ENCODE measurements around the gene ALPL. TPM values are rescaled to one million over a fixed set of nuclear protein-coding genes. Genes with fewer than 3 reads are reported as not detected.
"Not testable (repeated sequence)": the region's sequence is repeated elsewhere in the genome, so short reads cannot be mapped to it uniquely, and the experiment has no call there.

Gene ALPL
- total RNA-seq, 2 experiments from 2014 or later, result not detected

DNA sequence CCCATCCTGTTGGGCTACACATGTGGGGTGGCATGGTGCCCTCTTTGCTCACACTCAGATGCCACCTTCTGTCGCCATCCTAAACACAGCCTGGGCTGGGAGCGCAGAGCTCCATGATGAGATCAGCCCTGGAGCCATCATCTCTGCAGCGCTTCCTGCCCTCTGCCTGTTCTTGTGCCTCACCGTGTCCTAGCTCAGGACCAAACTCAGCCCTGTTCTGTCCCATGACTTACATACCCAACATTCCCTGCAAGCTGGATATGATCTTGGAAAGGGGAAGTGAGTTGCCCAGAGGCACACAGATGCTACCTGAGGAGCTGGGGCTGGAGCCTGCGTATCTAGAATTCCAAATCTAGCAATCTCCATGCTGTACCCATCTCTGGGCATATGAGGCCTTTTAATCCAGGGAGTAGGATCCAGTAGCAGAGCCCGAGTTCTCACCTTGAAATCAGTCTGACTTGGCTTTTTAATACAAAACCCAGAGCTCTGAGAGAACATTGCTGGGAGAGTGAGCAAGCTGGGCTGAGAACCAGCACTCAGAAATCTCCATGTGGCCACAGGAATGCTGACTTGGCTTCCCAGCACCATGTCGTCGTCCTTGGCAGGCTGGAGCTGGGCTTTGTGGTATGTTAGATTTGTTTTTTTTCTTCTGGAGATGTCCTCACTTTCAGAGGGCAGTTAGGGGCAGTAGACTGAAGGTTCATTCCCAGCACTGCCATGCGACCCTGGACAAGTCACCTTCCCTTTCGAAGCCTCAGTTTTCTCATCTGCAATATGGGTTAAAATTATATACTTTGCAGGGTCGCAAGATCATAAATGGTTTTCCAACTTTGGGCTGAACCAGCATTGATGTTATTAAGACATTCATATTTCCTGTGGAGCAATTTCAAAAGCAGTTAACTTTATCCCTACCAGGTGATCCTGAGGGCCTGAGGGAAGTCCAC lies 2.6 kb downstream of the ALPL start:
- H3K9me3 Mint-ChIP-seq, result no peaks in the 10 kb centered on the region
- no peak overlapping the region for H3K27ac Mint-ChIP-seq
- DNase-seq (no peak), ATAC-seq (ENCODE audit: low read depth) (no peak)
- H3K36me3 Mint-ChIP-seq, result no peaks in the 10 kb centered on the region
- POLR2A ChIA-PET, result interaction anchor here (1.2 kb wide), 1 partner anchor 23 kb away, joined by 3 read pairs; no protein-coding TSS in a partner anchor
- peaks cover 2% of the 10 kb centered on the region for H3K4me1 Mint-ChIP-seq
- H3K27me3 Mint-ChIP-seq, result peaks cover 43% of the 10 kb centered on the region
- H3K4me3 Mint-ChIP-seq, result no peak overlapping the region

DNA sequence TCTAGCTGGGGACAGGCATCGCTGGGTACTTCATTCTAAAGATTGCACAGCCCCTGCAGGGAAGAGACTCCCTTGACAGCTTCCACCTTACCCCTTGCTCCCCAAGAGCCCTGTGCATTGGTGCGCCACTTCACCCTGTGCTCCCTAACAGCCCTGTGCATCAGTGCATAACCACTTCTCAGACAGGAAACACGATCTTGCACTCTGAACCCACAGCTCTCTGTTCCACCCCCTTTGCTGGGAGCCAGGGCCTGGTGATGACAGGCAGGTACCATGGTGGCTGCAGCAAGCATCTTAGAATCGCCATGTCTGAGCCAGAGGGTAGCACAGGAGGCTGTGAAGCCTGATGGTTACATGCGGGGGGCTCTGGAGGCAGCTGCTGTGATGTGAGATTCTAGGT lies 5.0 kb downstream of the ALPL start:
- no peak overlapping the region for H3K4me3 Mint-ChIP-seq
- ATAC-seq (ENCODE audit: low read depth) (no peak), DNase-seq (no peak)
- POLR2A ChIA-PET, result no interaction called here
- peaks cover 27% of the 10 kb centered on the region for H3K27me3 Mint-ChIP-seq
- H3K9me3 Mint-ChIP-seq, result no peaks in the 10 kb centered on the region
- no peak overlapping the region for H3K27ac Mint-ChIP-seq
- no peaks in the 10 kb centered on the region for H3K4me1 Mint-ChIP-seq
- H3K36me3 Mint-ChIP-seq, result no peaks in the 10 kb centered on the region

DNA sequence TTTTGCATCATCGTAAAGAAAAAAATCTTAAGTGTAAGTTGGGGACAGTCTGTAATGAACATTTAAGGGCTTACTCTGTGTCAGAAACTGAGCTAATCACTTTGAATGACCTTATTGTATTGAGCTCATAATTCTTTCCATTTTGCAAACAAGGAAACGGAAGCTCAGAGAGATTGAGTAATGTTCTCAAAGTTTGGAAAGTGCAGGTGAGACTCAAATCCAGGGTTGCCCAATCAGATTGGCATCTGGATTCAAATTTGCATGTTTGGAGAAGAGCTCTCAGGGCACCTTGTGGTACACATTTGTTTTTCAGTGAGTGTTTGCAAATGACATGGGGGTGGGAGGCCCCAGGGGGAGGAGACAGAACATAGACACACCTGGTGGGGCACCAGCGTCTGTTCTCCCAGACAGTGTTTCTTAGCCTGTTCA lies 8.0 kb downstream of the ALPL start:
- ATAC-seq (ENCODE audit: low read depth) (no peak), DNase-seq (no peak)
- H3K4me1 Mint-ChIP-seq, result no peaks in the 10 kb centered on the region
- no peak overlapping the region for H3K4me3 Mint-ChIP-seq
- no peaks in the 10 kb centered on the region for H3K36me3 Mint-ChIP-seq
- no peaks in the 10 kb centered on the region for H3K9me3 Mint-ChIP-seq
- POLR2A ChIA-PET, result no interaction called here
- peaks cover 6% of the 10 kb centered on the region for H3K27me3 Mint-ChIP-seq
- no peak overlapping the region for H3K27ac Mint-ChIP-seq

DNA sequence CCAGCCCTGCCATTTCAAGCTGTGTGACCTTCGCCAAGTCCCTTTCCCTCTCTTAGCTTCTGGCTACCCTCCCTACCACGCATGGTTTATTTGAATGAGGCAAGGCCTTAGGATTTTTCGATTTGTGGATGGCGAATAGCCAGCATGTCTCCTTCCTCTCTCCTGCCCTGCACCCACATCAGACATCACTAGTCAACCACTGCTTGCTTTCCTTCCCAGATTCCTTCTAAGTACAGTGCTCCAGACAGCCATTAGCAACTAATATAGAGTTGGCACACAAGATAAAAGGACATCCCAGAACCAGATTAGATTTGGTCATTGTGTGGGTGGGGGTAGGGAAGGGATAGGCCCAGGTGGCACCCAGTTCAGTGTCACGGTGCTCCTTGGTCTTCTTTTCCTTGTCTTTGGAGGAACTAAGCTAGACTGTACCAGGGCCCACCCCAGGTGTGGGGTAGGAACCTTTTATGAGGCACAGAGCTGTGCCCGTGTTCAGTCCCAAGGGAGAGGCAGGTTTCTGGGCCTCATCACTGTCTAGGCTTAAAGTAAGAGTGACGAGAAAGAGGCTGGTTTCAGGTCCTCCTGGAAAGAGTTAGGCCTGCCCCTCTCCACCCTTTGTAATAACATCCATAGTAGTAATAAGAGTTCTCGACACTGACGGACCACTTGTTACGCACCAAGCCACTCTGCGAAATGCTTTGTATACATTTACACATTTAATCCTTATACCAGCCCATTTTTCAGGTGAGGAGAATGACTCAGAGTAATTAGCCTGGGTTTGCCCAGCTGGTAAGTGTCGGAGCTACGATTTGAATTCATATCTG lies 8.6 kb downstream of the ALPL start:
- no peaks in the 10 kb centered on the region for H3K36me3 Mint-ChIP-seq
- POLR2A ChIA-PET, result no interaction called here
- no peaks in the 10 kb centered on the region for H3K4me1 Mint-ChIP-seq
- no peak for DNase-seq
- H3K4me3 Mint-ChIP-seq, result no peak overlapping the region
- H3K27me3 Mint-ChIP-seq, result peaks cover 6% of the 10 kb centered on the region
- ATAC-seq (ENCODE audit: low read depth), result no peak
- H3K9me3 Mint-ChIP-seq, result no peaks in the 10 kb centered on the region
- H3K27ac Mint-ChIP-seq, result no peak overlapping the region

DNA sequence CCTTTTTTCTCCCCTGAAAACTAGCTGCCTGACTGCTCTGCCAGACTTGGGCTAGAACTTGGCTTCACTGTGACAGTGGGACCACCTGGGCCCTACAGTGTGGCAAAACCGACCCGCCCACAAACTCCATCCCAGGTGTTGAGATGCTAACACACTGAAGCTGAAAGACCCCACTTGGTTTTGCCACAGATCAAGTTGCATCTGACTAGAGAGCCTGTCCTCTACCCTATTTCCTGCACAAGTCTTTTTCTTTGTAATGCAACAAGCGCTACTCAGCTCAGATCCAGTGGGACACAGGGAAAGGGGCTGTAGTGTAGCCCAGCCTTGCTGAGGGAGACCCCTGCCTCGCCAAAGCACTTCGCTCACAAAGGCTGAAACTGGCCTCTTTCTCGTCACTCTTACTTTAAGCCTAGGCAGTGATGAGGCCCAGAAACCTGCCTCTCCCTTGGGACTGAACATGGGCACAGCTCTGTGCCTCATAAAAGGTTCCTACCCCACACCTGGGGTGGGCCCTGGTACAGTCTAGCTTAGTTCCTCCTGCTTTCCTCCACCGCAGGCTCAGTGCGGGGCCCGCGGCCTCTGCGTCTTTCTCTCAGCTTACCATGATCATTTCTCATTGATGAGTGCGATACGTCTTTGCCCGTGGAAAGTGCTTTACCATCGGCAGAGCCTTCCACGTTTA lies 9.7 kb downstream of the ALPL start:
- POLR2A ChIA-PET, result no interaction called here
- no peak for ATAC-seq (ENCODE audit: low read depth)
- Mint-ChIP-seq H3K4me3 (no peak overlapping the region), H3K36me3 (no peaks in the 10 kb centered on the region), H3K9me3 (no peaks in the 10 kb centered on the region), H3K4me1 (no peaks in the 10 kb centered on the region), H3K27ac (no peak overlapping the region), H3K27me3 (peaks cover 4% of the 10 kb centered on the region)
- no peak for DNase-seq

DNA sequence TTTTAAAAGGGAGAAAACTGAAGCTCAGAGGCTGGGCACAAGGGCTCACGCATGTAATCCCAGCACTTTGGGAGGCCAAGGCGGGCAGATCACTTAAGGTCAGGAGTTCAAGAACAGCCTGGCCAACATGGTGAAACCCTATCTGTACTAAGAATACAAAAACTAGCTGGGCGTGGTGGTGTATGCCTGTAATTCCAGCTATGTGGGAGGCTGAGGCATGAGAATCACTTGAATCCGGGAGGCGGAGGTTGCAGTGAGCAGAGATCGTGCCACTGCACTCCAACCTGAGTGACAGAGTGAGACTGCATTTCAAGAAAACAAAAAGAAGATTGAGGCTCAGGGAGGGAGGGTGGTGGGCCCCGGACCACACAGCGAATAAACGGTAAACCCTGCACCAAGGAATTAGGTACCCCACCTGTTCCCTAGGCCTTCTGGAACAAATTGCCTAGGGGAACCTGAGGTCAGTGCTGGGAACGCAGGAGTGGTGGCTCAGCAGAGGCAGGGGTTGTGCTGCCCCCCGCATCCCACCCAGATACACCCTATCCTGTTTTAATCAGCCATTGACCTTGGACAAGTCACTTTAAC lies 10.4 kb downstream of the ALPL start:
- H3K4me1 Mint-ChIP-seq; POLR2A ChIA-PET; H3K9me3 Mint-ChIP-seq; H3K27ac Mint-ChIP-seq; H3K4me3 Mint-ChIP-seq; ATAC-seq (ENCODE audit: low read depth); H3K27me3 Mint-ChIP-seq; DNase-seq; H3K36me3 Mint-ChIP-seq: not testable (repeated sequence)

DNA sequence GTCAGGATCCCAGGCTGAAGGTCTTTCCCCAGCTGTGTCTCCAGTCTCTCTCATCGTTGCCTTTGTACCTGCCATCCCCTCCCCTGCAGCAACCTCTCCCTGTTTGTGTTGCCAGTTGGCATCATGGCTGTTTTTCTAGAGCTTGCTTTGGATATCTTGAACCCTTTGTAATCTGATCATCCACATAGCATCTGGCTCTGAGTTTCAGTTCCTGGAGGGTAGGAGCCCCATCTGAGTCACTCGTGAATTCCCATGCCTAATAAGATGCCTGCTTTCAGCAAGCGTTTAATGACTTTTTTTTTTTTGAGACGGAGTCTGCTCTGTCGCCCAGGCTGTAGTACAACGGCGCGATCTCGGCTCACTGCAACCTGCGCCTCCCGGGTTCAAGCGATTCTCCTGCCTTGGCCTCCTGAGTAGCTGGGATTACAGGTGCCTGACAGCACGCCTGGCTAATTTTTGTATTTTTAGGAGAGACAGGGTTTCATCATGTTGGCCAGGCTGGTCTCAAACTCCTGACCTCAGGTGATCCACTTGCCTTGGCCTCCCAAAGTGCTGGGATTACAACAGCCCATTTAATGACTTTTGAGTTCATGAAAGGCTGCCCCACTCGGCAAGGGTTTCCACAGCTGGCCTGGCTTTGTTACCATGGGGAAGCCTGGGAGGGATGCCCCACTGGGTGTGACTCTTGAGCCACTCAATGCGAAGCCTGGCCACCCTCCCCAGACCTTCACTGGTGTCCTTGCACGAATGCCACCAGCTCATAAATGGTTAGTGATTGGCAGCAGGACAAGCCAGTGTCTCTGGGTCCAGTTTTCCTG lies 11.9 kb downstream of the ALPL start:
- peaks cover 3% of the 10 kb centered on the region for H3K27me3 Mint-ChIP-seq
- H3K27ac Mint-ChIP-seq, result no peak overlapping the region
- no peaks in the 10 kb centered on the region for H3K4me1 Mint-ChIP-seq
- POLR2A ChIA-PET, result no interaction called here
- no peaks in the 10 kb centered on the region for H3K36me3 Mint-ChIP-seq
- DNase-seq, result no peak
- no peaks in the 10 kb centered on the region for H3K9me3 Mint-ChIP-seq
- H3K4me3 Mint-ChIP-seq, result no peak overlapping the region
- no peak for ATAC-seq (ENCODE audit: low read depth)

DNA sequence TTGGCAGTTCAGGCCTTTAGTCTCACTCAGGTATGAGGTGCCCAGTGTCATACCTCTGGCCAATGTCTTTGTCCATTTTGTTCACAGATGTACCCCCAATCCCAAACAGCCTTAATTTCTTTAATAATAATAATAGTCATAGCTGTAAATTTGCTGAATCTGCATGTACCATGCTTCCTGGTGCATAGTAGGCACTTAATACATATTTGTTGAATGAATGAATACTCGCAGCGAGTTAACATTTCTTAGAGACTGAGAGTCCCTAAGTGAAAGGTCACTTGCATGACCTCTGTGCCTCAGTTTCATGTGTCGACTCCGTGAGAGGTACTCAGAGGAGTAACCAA lies 12.5 kb downstream of the ALPL start:
- DNase-seq (no peak), ATAC-seq (ENCODE audit: low read depth) (no peak)
- no peak overlapping the region for H3K4me3 Mint-ChIP-seq
- peaks cover 3% of the 10 kb centered on the region for H3K27me3 Mint-ChIP-seq
- H3K9me3 Mint-ChIP-seq, result no peaks in the 10 kb centered on the region
- H3K27ac Mint-ChIP-seq, result no peak overlapping the region
- no peaks in the 10 kb centered on the region for H3K4me1 Mint-ChIP-seq
- POLR2A ChIA-PET, result no interaction called here
- H3K36me3 Mint-ChIP-seq, result no peaks in the 10 kb centered on the region

DNA sequence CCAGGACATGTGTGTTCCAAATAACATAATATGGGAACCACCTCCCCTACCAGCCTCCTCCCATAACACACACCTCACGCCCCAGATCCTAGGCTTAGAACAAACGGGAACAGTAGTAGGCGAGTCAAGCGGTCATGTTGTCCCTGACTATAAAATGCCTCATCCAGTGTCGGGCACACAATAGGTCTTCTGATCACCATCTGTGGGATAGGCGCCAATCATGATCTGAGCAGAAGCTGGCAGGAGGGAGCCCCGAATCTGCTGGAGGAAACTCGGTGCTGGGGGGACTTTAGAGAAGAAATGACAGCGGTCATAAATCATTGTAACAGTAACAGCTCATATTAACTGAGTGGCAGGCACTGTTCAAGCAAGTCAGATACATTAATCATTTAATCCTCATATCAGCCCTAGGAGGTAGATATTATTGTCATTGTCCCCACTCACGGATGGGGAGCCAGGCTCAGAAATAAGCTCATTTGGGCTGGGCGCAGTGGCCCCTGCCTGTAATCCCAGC lies 13.4 kb downstream of the ALPL start:
- no peaks in the 10 kb centered on the region for H3K36me3 Mint-ChIP-seq
- H3K4me3 Mint-ChIP-seq, result no peak overlapping the region
- no peaks in the 10 kb centered on the region for H3K4me1 Mint-ChIP-seq
- no peaks in the 10 kb centered on the region for H3K9me3 Mint-ChIP-seq
- ATAC-seq (ENCODE audit: low read depth) (no peak), DNase-seq (no peak)
- no peaks in the 10 kb centered on the region for H3K27me3 Mint-ChIP-seq
- no peak overlapping the region for H3K27ac Mint-ChIP-seq
- POLR2A ChIA-PET, result no interaction called here

DNA sequence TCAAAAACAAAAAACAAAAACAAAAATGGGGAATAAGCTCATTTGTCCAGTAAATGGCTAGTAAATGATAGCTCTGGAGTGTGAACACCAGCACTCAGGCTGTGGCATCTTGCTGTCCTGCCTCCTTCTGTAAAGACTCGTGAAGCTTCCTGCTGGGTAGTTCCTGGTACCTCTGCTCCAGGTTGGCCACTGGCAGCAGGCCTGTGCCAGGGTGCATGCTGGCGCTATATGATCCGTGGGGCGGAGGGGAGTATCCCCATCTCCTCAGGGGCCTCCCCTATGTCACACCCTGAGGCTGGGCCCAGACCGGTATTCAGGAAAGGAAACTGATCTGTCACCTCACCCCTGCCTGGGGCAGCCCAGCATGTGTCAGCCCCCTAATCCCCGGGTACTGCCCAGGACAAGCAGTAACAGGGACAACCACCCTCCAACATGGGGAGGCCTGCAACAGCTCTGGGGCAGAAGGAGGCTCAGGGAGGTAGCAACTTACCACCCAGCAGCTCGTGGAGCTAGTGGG lies 14.1 kb downstream of the ALPL start:
- no peak for DNase-seq
- H3K27ac Mint-ChIP-seq, result no peak overlapping the region
- no peaks in the 10 kb centered on the region for H3K9me3 Mint-ChIP-seq
- no peak for ATAC-seq (ENCODE audit: low read depth)
- POLR2A ChIA-PET, result no interaction called here
- no peak overlapping the region for H3K4me3 Mint-ChIP-seq
- no peaks in the 10 kb centered on the region for H3K36me3 Mint-ChIP-seq
- peaks cover 3% of the 10 kb centered on the region for H3K27me3 Mint-ChIP-seq
- no peaks in the 10 kb centered on the region for H3K4me1 Mint-ChIP-seq

DNA sequence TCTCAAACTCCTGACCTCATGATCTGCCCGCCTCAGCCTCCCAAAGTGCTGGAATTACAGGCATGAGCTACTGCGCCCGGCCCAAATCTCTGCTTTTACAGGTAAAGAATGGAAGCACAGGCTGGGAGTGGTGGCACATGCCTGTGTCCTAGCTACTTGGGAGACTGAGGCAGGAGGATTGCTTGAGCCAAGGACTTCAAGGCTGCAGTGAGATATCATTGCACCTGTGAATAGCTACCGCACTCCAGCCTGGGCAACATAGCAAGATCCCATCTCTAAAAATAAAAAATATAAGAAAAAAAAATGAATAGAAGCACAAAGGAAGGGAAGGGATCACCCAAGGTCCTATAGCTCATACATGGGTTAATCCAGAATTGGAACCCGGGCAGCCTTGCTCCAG lies 15.0 kb downstream of the ALPL start:
- DNase-seq, result no peak
- Mint-ChIP-seq H3K4me3 (no peak overlapping the region), H3K27ac (no peak overlapping the region), H3K9me3 (no peaks in the 10 kb centered on the region), H3K36me3 (no peaks in the 10 kb centered on the region), H3K27me3 (peaks cover 4% of the 10 kb centered on the region), H3K4me1 (no peaks in the 10 kb centered on the region)
- no peak for ATAC-seq (ENCODE audit: low read depth)
- POLR2A ChIA-PET, result no interaction called here

DNA sequence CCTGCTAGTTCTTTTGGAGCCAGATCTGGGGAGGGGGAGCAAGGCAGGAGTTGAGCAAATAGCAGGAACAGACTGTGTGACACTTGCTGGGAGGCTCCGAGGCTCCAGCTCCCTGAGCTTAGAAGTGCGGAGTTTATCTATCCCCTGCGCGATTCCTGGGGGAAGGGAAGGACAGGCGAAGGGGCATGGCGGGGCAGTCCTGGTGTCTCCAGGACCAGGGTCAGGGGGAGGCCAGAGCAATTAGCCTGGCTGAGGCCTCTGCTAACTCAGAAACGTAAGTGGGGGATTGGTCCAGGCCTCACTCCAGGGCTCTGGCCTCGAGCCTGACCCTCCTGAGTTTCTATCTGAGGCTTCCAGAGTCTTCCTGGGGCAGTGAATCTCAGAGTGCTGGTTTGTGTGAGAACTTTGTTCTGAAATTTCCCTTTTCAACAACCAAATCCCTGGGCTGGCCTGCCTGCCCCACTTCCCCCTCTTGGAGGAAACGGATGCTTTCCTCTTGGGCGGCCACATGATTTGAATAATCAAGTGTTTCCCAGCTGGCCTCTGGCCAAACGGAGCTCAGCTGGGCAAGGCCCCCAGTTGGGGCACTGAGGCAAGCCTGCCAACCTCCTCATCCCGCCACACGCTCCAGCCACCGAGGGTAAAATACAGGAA lies 15.6 kb downstream of the ALPL start:
- ATAC-seq (ENCODE audit: low read depth) (no peak), DNase-seq (no peak)
- H3K36me3 Mint-ChIP-seq, result no peaks in the 10 kb centered on the region
- no peaks in the 10 kb centered on the region for H3K4me1 Mint-ChIP-seq
- no peak overlapping the region for H3K27ac Mint-ChIP-seq
- no peak overlapping the region for H3K4me3 Mint-ChIP-seq
- H3K9me3 Mint-ChIP-seq, result no peaks in the 10 kb centered on the region
- H3K27me3 Mint-ChIP-seq, result peaks cover 4% of the 10 kb centered on the region
- POLR2A ChIA-PET, result no interaction called here

All from activated naive CD8-positive, alpha-beta T cell treated with anti-CD3 and anti-CD28 coated beads, Interleukin-2, amount 10 ng/mL, durations not matched to agents 7 days and 5 days (primary cell).